SKM-1 (cell line): ENCODE data around the gene PATJ.

Experiments used
- DNase-seq: peaks from one replicate; lab custom pipeline; 2025; ENCODE audit not compliant: unreplicated experiment; lab: John Stamatoyannopoulos, UW

Gene PATJ

DNA sequence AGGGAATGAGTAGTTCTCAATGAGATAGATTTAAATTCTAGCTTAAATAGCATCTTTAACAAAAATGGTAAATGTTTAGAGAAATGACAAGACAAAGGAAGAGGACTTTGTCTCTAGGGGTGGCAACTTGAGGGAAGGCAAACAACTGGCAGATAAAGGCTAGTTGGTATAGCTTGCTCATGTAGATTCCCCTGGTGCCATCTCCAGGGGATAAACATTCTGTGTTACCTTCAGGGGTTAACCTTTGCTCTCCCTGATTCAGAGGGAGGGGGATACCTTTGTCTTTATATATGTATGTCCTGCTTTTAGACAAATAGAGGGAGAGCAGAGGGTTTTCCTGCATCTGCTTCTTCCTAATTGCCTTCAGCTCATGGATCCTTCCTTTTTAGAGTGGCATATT lies 298.7 kb downstream of the PATJ start:
- DNase-seq, result no peak

DNA sequence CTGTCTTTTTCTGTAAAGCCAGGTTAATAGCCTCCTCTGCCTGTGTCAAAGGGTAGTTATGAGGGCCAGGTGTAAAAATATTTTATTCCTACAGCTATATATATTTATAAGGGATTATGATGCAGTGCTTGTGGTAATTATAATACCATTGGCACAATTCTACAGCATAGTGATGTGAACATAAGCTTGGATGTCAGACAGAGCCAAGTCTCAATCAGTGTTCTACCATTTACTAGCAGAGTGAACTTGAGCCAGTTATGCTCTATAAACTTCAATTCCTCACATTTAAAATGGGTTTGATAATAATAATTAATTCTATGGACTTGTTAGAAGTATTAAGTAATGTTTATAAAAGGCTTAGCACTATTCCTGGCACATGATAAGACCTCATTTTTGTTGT lies 300.9 kb downstream of the PATJ start:
- DNase-seq, result no peak

DNA sequence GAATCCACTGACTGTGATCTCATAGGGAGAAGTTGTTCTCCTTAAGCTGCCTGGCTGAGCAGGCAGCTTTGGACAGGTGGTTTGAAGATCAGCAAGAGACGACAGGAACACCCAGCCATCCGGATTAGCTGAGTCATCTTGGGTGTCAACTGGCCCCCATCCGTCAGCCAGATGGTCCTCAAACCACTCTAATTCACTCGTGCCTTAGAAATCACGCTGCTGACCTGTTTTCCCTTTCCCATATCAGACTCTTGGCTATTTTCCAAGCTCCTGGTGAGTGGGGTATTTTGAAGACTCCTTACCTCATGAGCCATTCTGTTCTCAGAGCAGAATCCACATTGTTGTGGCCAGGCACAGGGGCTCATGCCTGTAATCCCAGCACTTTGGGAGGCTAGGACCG lies 303.3 kb downstream of the PATJ start:
- DNase-seq, result no peak

DNA sequence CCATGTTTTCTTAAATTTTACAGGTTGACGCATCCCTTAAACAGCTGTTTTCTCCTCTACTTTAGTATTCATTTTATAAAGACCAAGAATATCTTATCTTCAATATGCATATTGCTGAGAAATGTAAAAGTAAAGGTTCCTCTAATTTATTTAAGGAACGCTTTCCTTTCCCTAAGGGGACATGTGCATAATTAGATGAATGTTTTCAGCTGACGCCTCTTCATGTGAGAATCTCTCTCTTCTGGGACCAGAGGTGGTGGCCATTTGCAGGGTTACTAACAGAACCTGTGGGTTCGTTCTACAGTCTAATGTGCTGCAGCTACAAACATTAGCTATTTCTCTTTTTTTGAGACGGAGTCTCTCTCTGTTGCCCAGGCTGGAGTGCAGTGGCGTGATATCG lies 304.6 kb downstream of the PATJ start:
- DNase-seq, result no peak

GRCh38 chr1:62050165-62050564 lies 307.9 kb downstream of the PATJ start:
- no peak for DNase-seq

DNA sequence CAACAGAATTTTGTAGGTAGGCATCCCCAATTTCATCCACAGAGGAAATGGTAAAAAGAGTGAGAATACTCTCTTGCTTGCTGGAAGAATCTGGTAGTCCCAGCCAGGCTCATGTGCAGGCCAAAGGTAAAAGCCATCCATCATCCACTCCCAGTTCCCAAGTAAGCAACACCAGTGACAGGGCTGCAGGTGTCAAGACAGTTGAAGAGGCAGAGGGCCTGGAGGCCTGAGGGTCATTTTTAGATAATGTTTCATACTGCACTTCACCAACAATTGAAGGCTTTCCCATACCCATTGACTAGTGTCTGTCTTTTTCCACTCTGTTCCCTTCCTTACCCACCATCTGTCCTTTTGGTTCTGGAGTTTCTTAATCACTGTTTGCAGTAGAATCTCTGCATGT lies 310.7 kb downstream of the PATJ start:
- DNase-seq, result no peak

GRCh38 chr1:62054188-62054587 lies 311.9 kb downstream of the PATJ start:
- DNase-seq, result no peak

- DNase-seq, result no peak
These were observed 314.9 kb downstream of the PATJ start for GRCh38 chr1:62057230-62057629.

DNA sequence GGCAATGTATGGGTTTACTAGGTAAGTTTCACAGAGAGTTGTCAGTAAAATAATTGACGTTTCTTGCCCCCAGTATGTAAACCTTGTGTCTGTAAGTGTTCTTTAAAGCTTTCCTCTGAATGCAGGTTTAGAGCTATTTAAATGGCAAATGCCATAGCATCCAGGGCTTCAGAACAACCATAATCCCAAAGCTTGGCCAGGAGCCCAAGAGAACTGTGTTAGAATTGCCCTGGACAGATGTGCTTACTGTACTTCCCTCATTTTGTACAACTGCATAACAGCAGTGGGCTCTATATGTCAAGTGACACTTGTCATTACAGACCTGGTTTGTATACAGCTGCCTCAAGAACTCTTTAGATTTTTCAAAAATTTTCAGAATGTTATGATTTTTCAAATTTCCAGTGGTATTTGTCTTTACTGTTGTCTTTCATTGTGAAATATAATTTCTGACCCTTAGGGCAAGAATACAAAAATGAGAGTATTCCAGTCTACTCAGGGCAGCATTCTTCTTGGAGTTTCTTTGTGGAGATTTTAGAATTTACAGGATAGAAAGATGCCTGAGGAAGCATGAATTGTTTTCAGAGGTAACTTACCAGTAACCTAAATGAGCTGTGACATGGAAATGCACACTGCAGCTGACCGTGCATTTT lies 315.5 kb downstream of the PATJ start:
- no peak for DNase-seq

- no peak for DNase-seq
These were observed 316.7 kb downstream of the PATJ start for GRCh38 chr1:62058956-62059355.

- DNase-seq, result no peak
These were observed 319.8 kb downstream of the PATJ start for GRCh38 chr1:62062087-62062486.

DNA sequence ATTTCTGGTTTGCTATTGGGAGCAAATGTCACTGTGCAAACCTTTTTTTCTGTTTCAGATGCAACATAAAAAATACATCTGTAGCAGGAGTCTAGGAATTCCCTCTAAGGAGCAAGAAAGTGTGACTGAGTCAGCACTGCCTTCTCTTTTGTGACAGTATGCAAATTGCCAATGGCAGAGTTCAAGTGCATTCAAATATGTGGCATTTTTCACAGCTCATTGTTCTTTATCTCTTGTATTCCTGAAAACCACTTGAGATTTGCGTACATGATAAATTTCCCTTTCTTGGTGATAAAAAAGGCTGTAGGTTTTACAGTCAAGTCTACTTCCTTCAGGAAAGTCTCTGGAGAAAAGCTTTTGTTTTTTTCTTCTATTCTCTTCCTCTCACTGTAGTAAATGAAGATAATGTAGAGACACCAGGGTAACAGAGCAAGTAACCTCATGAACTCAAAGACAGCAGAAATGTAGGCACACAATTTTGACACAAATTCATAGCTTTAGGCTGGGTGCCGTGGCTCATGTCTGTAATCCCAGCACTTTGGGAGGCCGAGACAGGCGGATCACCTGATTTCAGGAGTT lies 322.6 kb downstream of the PATJ start:
- DNase-seq, result no peak

DNA sequence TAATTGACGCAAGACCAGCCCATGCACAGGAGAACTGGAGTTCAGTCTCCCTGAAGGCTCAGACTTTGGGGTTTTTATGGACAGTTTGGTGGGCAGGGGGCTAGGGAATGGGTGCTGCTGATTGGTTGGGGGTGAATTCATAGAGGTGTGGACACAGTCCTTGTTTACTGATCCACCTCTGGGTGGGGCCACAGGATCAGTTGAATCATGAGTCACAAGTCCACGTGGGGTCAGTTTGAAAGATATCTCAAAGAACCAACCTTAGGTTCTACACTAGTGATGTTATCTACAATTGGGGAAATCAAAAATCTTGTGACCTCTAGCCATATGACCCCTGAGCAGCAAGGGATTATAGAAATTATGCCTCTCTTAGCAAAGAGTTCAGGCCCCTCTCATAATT lies 324.4 kb downstream of the PATJ start:
- no peak for DNase-seq

DNA sequence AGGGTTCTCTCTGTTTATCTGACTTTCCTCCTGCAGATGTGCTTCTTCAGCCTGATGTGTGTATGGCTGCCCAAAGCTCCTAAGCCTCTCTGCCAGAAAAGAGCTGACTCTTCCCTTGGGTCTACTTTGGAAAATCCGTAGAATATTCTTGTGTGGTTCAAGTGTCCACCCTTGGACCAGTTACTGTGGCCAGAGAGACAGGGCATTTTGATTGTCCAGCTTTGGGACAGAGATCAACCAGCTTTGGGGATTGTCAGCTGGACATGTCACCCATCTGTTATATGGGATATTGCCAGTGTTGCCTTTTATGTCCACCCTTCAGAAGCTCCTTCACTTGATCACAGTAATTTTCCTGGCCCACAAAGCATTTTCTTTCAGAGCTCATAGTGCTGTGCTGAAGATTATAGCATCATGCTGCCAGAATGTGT lies 326.1 kb downstream of the PATJ start:
- DNase-seq, result no peak

DNA sequence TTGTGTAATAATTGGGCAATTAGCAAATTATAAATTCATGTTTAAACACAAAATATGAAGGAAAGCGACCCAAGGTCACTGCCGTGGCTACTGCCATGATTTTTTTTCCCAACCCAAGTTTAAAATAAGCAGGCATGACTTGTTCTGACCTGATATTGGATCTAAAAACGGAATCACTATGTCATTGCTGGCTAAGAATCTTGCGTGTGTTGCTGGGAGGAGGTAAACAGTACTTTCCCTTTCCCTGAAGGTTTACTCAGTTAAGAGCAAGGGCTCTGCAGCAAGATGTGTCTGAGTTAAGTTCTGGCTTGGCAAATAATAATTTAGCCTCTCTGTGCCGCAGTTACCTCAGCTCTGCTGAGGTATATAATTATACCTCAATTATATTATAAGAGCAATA lies 326.7 kb downstream of the PATJ start:
- DNase-seq, result no peak

- no peak for DNase-seq
These were observed 328.2 kb downstream of the PATJ start for GRCh38 chr1:62070384-62071011.

DNA sequence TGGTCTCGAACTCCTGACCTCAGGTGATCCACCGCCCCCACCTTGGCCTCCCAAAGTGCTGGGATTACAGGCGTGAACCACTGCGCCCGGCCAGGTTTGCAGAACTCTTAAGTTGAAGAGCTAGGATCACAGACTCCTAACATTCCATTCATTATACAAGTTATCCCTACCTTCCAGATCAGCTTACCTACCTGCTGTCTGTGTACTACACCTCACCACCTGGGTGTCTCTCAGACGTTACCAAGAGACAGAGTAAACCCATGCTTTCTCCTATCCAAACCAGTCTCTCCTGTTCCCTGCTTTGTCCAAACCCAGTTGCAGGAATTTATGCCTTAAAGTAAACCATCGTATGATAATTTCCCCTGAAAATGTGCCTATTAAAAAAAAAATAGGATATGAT lies 329.4 kb downstream of the PATJ start:
- DNase-seq, result no peak

DNA sequence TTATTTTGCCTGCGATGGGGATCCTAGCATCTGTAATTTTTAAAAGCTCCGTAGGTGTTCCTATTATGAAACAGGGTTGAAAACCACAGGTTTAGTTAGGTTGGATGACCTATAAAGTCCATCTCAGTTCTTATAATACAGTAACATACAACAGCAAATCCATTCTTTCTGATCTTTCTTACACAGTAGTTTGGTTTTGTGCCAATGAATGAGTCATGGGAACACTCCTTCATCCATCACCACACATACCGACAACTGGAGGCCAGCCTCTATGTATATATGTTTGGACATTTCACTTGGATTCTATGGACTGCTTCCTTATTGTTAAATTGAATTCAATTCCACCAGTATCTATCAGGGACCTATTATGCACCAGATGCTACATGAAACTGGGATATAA lies 334.0 kb downstream of the PATJ start:
- no peak for DNase-seq

DNA sequence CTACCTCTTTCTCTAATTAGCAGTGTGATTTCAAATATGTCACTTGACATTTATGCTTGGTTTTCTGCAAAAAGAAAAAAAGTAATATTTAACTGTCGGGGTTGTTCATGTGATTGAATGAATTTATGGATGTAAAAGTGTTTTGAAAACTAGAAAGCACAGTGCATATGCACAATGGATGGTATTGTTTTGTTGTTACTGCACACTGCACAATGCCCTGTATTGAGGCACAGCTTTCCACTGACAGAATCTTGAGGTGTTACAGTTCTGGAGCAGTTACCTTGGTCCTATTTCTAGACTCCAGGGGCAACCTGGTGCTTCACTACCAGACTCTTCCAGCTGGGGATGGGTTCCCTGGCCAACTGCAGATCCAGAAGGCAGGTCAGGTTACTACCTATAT lies 335.5 kb downstream of the PATJ start:
- no peak for DNase-seq

- DNase-seq, result peak; percentile 10
These were observed 340.4 kb downstream of the PATJ start for GRCh38 chr1:62082456-62083363.

DNA sequence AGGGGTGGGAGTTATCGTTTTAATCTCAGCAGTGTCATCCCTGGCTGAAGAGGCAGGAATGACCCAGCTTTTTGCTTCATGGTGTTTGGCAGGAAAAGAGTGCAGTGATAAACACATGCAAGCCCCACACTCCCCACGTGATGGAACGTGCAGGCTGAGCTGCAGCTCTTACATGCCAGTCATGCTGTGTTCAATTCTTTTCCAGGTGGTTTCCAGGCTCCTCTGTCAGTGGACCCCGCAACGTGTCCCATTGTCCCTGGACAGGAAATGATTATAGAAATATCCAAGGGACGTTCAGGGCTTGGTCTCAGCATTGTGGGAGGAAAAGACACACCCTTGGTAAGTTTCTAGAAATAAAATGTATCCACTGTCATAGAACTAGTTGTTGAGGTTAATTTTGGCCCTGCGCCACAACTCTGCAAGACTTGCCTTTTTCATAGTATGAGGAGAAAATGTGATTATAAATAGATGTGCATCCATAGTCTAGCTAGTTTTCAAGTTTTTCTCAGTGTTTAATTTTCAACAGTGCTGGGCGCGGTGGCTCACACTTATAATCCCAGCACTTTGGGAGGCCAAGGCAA lies 342.1 kb downstream of the PATJ start:
- no peak for DNase-seq
